ENCODE data around the gene CFAP68.
A peak's percentile ranks its signal among the peaks of the same experiment; 100 is the strongest.

Gene CFAP68, protein sequence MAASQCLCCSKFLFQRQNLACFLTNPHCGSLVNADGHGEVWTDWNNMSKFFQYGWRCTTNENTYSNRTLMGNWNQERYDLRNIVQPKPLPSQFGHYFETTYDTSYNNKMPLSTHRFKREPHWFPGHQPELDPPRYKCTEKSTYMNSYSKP

DNA sequence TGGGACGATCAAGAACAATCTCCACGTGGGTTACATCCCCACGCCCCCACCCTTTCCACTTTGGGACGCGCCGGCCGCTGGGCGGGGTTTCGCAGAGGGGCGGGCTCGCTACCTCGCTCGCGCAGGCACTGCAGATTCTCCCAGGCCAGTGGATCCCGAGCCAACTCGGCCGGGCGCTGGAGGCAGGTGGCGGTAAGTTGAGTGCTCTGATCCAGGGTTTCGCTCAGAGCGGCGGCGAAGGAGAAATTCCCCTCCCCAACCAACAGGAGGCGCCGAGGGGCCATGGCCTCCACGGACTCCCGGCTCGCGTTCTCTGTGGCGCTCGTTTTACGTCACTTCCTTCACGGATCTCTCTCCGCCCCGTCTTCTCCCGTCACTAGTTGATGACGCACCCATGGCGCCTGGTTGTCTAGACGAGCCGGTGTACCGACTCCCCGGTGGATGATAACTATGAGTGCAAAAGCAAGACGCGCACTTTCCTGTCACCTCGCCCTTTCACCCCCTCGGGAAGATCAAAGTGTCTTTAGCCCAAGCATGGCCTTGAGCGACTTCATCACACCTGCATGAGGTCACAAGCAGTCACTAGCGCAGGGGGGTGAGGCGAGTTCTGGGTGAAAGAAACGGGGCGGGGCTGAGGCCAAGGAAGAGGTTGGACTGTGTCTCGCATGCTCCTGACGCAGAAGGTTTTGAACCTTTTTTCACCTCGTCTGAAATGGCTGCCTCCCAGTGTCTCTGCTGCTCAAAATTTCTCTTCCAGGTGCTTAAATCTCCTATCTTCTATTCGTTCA, at the start of gene CFAP68, which contains the start of gene FDXACB1:
CFAP68 (plus strand) TSS at position 693 of the 788 bp plus-strand sequence; CDS start at position 713, 20 bp downstream.
FDXACB1 (minus strand) TSS at position 317 of the 788 bp plus-strand sequence; CDS start at position 284, 33 bp downstream.
- FAIRE-seq: peak; percentile 91

DNA sequence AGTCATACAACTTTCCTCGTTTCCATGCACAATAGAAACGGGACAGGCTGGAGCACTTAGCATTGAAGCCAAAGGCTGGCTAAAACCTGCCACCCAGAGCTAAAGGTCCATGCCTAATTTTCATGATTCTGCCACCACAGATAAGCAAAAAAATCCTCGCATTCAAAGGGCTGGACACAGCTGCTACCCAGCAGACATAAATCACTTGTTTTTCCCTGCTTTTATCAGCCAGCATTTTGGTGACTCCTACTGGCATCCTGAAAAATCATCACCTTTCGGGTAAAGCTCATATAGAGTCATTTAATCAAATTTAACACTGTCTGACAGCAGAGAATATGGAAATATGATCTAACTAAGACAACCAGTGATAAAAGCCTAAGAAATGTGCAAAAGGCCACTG, 45.8 kb upstream of the CFAP68 start:
- FAIRE-seq: no peak

DNA sequence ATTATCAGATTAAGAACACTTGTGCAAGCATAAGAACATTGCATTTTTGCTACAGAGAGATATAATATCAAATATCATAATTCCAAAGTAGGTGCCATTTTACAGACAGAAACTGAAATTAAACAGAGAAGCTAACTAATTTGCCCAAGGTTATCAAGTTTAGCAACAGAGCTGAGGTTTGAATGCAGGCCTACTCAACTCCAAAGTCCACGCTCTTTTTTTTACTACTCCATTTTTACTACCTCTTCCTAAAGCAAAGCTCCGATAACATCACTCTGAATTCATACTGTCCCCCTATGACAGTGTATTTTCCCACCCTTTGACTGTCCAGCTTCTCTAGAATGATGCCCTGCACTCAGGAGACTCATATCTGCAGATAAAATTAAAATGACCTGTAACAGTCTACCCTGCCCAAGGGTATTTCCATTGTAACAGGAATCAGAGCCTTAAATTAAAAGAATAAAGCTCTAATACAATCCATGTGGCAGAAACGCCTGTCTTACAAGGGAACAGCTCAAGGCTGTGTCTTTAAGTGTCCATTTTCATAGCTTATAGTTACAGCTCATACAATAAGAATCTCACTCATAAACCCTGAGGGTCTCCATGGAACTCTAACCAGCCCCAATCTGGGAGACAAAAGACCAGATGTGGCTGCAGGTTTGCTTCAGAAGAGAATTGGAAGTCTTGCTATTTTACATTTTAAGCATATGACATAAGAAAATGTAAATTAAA, 44.7 kb upstream of the CFAP68 start:
- no peak for FAIRE-seq

DNA sequence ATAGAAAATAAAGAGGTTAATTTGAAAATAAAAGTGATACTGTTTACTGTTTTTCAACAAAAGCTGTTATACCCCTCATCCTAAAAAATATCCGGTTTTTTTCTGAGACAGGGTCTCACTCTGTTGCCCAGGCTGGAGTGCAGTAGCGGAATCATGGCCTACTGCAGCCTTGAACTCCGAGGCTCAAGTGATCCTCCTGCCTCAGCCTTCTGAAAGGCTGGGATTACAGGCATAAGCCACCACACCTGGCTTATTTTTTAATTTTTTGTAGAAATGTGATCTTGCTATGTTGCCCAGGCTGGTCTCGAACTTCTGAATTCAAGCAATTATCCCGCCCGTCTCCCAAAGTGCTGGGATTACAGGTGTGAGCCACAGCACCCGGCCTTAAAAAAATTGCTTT, 43.7 kb upstream of the CFAP68 start:
- FAIRE-seq: no peak

DNA sequence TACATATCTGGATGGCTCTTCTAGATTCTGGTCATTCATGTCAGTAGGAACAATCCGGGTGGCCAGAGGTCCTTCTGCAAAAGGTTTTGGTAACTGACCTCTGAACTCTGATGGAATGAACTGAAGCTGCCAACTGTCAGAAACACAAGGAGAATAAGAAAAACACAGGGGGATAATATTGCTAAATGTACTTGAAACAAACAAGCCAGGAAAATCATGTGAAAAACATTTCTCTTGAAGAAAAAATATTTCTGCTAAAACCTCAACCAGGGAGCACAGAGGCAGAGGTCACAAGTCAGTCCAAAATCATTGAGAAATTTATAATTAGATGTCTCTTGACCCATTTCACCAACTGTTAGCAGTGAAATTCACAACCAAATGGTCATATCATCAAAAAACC, 43.2 kb upstream of the CFAP68 start:
- no peak for FAIRE-seq

DNA sequence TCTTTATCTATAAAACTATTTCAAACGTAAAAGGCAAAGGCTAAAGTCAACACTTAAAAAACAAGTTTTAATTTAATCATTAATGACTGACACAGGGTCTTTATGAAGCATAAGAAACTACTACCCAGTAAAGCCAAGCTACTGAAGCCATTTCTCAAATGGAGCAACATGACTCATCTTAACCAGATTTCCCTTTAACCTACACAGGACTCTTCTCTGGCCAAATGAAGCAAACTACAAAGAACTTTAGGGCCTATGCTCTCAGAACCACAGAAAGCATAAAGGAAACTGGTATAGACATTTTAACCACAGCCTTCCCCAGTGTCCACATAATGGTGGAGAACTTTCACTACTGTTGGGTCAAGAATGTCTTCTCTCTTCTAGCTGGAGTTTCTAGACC, 42.6 kb upstream of the CFAP68 start:
- no peak for FAIRE-seq

DNA sequence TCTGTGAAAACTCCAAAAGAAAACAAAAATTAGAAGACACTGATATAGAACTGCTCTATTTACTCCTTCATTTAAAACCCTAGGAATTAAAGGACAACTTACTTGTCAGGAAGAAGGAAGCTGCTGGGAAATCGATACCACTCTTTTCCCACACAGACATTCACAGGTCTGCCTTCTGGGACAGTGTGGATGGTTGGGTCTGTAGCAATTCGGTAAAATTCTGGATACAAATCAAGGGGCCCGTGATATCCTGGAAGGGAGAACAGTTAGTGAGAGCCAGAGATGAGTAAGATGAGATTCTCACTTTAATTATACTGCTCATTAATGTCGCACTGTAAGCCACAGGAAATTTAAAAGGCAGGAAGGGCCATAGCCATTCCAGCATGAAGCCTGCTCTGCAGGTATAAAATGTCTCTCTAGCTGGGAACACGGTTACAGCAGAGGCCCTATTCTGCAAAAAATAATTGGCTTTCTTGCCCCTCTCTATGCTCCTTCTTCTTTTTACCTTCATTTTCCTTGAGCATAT, 41.9 kb upstream of the CFAP68 start:
- FAIRE-seq: no peak

DNA sequence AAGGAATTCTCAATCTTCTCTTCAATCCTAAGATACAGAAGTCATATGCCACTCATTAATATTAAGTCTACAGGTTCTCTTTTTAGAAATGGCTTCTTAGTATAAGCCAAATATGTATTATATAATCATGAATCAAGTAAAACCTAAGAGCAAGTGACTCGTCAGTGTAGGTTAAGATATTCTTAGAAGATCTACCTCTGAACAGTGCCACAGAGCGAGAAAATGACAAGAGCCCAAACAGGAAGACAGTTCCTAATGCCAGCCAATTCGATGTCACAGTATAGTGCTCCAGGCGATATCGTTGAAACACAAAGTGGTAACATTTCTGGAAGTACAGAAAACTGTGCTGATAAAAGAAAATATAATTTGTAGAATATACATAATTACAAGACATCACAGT, 41.3 kb upstream of the CFAP68 start:
- no peak for FAIRE-seq

DNA sequence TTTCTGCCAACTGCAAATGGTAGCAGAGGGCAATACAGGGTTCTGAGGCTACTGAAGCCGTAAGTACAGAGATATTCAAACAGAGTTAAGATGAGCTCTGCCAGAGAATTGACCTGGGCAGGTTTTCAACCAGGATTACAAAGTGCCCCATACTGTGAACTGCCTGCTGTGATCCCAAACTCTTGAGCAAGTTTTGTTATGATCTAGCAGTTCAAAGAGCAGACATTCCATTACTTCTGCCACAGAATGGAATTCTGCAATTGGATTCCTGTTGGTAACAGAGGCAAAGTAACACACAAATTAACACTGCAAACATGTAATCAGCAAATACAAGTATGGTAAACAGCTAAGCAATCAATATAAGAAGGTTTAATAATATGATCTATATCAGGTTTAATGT, 39.2 kb upstream of the CFAP68 start:
- FAIRE-seq: no peak

DNA sequence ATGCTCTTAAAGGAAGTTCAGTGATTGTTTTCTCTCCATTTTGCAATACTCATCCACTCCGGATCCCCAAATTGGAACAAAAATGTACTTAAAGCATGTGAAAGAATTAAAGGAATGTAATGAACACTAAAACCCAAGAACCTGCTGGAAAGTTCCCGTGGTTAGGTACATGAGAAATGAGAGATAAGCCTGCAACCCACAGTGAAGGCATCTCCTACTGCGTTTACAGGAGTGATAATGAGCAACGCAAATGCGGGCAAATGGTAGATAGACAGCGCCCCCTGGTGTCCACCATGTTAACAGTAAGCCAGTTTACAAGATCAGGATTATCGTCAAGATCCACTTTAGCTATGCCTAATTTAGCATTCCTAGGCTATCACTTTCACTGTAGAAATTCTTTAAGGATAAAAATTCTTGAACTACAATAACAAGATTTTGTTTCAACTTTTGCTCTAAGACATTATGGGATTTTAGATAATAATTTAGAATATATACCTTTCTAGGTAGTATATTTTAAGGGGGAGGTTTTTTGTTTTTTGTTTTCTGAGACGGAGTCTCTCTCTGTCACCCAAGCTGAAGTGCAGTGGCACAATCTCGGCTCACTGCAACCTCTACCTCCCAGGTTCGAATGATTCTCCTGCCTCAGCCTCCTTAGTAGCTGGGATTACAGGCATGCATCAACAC, 37.8 kb upstream of the CFAP68 start:
- FAIRE-seq: peak; percentile 97

DNA sequence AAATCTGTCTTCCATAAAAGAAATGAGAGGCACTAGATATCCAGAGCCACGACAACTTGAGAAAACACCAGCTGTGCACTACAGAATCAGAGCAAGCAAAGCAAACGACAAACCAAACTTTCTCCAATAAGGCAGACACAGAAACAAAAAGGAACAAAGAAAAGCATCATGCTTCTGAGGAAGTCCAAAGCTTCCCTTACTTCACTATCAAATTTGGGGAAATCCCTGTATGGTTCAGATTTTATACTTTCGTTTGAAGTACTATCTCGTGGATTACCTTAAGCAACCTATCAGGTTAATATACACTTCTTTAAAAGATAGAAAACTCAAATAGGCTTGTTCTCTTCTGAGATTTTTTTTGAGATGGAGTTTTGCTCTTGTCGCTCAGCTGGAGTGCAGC, 35.7 kb upstream of the CFAP68 start:
- no peak for FAIRE-seq

DNA sequence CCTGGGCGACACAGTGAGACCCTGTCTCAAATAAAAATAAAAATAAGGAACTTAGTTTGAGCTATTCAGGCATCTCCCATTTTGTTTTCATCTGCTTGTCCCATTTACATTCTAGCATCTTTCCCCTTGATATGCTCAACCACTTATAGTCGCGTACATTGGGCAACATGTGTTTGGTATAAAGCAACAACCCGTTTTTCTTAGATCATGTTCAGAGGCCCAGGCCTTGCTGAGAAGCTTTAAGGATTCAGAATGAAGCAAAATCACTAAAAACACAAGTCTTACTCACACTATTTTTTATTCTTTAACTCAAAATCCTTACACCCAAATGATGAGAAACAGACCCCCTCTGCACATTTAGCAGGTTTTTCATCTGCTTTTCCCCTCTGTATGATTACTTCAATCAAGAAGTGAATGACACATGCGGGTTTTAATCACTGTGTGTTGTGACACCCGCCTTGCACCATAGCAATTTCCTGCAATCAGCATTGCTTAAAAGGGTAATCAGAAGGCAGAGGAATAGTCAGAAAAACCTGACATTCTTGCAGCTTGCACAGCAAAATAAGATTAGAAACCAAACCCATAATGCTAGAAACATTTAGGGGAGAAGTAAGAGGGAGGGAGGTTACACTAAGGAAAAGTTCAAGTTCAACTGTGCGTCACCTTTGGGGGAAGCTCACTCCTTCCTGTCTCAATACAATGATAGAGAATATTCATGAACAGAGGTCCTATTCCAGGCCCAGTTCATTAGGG, 33.9 kb upstream of the CFAP68 start:
- no peak for FAIRE-seq

DNA sequence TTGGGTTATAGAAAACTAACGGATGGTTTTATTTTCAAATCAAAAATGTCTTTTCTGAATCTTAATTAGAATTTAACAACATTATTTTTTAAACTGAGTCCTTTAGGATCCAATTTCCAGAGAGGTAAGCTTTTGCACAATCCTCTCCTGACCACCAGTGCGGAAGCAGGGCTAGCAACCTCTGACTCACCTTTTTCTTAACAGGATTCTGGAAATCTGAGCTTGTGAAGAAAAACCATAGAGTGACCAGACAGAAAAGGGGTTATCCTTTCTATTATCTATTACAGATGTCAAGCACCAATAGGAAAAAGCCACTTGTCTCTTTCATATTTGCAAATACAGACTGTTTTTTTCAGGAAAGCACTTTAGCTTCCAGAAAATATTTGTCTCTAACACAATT, 33.3 kb upstream of the CFAP68 start:
- FAIRE-seq: no peak

DNA sequence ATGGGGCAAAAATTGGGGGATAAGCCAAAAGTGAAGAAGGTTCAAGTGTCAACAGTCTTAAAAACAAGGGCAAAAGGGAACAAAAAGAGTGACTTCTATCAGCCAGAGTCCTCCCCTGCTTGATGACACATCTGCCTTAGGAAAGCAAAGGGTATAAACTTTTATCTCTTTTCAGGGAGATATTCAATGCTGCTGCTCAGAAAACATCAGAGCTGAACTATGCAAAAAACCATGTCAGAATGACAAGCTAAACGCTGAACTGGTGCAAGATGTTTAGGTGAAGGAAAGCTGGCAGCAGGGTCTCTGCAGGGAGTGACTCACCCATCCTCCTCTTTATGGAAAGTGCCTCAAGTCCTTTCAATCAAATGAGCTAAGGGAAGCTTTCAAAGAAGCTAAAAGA, 32.7 kb upstream of the CFAP68 start:
- no peak for FAIRE-seq

DNA sequence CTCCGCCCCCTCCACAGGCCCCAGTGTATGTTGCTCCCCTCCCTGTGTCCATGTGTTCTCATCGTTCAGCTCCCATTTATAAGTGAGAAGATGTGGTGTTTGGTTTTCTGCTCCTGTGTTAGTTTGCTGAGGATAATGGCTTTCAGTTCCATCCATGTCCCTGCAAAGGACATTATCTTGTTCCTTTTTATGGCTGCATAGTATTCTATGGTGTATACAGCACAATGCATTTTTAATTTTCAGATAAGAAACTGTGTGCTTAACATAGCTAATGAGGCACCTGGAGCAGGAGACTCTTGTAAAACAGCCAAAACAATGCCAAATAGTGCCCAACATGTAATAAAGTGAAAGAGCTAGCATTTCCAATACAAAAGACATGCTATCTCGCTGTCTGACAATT, 29.7 kb upstream of the CFAP68 start:
- no peak for FAIRE-seq

DNA sequence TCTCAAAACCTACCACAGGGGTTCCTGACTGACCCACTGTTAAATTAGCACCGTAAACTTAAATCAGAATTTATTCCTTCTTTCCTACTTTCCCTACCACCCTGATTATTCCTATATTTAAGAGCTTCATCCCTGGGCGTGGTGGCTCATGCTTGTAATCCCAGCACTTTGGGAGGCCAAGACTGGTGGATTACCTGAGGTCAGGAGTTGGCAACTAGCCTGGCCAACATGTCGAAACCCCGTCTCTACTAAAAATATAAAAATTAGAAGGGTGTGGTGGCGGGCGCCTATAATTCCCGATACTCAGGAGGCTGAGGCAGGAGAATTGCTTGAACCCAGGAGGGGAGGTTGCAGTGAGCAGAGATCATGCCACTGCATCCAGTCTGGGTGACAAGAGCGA, 28.3 kb upstream of the CFAP68 start:
- FAIRE-seq: no peak

DNA sequence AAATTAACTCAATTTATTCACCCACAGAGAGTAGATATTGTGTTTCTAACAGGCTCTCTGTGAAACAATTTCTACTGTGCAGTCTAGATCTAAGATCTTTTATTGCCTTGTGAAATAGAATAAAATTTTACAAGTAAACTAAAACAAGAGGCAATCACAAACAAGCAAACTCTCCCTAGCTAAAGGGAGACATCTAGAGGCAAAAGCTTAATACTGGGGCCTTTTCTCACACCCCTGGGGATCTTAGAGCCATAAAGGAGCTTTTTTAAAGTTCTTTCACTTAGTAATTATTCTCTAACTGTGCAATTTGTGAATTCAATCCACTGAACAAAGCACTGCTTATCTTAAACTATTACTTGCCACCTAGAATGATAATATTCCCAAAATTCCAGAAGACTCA, 27.7 kb upstream of the CFAP68 start:
- FAIRE-seq: peak; percentile 82

DNA sequence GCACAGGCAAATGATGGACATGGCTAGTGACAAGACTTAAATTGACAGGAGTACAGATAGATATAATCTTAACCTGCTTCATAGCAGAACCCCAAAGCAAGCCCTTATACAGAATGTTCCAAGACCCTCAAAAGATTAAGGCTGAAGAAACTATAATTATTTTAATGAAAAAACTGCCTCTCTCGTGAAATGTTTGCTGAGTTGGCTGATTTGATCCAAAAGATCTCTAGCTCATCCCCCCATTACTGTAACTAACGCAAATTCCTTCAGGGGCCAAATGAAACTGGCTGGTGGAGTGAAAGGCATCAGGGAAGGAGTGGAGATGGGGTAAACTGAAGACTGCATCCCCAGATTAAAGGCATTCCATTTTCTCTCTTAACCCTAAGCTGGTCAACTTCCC, 27.2 kb upstream of the CFAP68 start:
- no peak for FAIRE-seq

DNA sequence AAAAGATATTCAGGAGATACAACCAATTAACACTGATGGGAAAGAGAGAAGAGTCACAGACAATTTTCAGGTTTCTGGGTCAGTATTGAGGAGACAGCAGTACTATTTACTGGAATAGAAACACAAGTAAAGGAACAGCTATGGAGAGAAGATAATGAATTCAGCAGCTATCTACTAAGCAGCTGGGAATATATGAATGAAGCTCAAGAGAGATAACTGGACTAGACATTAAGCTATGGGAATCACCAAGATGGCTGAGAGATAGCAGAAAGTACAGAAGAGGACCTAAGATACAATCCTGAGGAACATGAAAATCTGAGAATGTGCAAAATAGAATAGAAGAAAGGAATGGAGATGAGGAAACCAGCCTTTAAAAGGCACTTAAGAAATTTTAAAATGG, 23.8 kb upstream of the CFAP68 start:
- FAIRE-seq: no peak

DNA sequence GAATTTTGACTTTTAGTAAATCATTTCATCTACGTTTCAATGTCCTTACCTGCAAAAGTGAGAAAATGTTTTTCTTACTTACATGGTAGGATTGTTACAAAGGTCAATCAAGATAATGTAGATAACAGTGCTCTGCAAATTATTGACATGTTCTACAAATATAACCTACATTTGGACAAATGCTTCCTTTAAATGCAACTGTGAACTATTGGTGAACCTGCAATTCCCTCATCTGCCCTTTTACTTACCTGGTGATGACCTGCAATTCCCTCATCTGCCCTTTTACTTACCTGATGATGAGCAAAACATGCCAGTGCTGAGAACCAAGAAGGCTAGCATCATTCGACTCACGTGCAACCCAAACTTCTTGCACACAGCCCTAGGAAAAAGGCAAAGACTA, 19.1 kb upstream of the CFAP68 start:
- no peak for FAIRE-seq

DNA sequence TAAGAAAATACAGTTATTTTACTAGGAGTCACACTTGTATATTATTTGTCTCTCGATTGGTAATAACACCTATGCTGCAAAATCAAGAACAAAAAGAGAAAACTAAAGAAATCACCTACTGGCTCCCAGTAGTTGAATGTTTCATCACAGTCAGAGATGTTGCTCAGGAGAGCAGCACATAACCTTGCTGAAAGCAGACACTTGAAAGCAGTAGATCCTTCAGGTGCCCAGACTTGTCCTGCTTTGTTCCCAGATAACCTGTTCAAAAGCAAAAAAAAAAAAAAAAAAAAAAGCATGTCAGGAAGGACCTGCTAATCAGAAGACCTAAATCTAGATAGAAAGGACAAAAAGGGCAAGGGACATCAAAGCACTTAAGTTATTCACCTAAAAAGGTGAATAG, 9.2 kb upstream of the CFAP68 start:
- no peak for FAIRE-seq

DNA sequence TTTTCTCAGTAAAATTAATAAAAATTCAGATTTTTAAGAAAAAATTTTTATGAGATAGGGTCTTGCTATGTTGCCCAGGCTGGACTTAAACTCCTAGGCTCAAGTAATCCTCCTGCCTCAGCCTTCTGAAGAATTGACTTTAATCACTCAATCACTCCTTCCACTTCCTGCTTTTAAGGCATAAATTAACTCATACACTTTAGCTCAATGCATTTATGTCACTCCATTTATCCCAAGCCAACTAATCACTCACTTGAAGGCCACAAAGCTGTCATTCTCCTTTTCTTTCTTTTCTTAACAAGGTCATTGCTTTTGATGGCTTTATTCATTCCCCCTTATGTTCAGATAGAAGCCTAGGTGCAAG, 8.8 kb upstream of the CFAP68 start:
- FAIRE-seq: no peak
